Stimulated activated CD4-positive, alpha-beta T cell treated with anti-CD3 and anti-CD28 coated beads, TNF-alpha, amount 100 ng/mL, for 4 hours (primary cell): Measurements from ENCODE around the gene MAEA.

Experiments used
- DNase-seq, 3 experiments: peaks; one replicate each; pipeline ENCODE4 v3.0.0-alpha.2; 2020; ENCODE audit warnings: low read depth in 3 of 3

Gene MAEA

DNA sequence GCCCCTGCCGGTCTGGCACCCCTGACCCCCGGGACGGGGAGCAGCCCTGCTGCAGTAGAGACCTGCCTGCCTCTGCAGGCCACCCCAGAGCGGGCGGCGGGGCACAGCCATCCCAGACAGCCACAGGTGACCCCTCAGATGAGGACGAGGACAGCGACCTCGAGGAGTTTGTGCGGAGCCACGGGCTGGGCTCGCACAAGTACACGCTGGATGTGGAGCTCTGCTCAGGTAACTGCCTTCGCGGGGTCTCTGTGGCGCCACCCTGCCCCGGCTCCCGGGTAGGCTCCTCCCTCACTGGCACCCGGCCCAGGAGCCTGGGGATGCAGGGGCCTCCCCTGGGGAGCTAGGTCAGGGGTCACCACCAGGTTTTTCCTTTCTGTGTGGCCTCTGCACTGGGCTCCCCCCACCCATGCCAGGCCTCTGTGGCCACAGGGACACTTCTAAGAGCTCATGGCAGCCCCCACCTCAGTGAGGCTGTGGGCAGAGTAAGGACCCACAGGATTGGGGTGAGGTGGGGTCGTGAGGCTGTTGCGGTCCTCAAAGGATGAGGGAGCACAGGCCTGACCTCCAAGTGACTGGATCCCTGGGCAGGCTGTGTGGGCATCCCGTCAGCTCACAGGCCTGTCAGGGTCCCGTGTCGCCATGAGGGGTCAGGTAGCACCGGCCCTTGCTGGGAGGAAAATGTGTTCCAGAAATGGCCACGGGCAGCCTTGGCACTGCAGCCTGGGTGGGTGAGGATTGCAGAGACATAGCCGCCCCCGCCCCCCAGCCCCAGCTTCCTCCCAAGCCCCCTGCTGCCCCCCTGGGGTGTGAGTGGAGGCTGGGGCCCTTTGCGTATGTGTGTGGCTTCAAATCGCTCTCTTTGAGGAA is 63.7 kb downstream of the MAEA start:
- DNase-seq = no peak

DNA sequence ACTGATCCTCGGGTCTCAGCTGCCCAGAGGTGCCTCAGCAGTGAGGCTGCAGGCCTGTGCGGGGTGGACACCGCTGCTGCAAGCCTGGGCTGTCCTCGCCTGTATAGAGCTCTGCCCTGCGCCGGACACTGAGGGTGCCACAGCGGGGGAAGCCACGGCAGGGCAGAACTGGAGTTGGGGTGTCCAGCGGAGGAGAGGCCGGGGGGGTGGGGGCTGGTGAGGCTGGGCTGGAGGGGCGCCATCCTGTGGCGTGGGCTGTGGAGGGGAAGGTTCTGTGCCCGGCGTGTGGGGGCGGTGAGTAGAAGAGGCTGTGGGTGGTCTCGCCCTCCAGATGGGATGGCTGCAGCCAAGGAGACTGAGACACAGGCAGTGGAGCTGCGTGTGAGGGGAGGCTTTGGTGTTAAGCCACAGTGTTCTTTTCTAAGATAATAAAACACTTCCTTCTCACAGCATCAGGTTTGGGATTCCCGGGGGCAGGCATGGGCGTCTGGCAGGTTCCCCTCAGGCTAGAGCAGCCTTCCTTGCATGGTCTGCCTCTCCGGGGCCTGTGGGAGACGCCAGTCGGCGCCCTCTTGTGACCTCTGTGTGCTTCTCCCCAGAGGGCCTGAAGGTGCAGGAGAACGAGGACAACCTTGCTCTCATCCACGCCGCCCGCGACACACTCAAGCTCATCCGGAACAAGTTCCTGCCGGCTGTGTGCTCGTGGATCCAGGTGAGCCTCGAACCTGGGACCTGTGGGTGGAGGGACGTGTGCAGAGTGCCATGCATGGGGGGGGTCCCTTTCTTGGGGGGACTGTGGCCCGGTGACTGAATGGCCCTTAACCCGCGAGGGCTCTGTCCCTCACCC is 64.7 kb downstream of the MAEA start:
- no peak for DNase-seq

DNA sequence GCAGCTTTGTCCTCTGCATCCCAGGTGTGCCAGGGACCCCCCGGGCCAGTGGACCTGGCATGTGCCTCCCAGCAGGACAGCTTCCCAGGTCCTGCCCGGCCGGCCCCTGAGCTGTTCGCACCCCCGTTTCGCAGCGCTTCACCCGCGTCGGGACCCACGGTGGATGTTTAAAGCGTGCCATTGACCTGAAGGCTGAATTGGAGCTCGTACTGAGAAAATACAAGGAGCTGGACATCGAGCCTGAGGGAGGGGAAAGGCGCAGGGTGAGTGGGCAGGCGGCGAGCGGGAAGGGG is 65.2 kb downstream of the MAEA start:
- no peak for DNase-seq

DNA sequence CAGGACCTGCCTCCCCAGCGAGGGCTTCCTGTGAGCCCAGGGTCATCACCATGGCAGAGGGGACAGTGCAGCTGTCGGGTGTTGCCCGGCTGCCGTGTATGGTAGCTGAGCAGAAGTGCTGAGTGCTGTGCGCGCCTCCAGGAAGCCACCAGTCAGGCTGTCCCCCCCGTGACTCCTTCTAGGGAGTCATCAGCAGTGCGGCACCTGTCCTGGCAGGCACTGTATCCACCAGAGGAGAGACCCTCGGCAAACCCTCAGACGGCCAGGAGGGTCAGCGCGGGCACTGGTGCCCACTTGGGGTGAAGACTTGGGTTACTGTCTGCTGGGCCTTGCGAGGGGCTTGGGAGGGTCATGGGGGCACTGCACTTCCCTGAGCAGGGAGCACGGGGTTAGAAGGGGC is 65.7 kb downstream of the MAEA start:
- DNase-seq = no peak

DNA sequence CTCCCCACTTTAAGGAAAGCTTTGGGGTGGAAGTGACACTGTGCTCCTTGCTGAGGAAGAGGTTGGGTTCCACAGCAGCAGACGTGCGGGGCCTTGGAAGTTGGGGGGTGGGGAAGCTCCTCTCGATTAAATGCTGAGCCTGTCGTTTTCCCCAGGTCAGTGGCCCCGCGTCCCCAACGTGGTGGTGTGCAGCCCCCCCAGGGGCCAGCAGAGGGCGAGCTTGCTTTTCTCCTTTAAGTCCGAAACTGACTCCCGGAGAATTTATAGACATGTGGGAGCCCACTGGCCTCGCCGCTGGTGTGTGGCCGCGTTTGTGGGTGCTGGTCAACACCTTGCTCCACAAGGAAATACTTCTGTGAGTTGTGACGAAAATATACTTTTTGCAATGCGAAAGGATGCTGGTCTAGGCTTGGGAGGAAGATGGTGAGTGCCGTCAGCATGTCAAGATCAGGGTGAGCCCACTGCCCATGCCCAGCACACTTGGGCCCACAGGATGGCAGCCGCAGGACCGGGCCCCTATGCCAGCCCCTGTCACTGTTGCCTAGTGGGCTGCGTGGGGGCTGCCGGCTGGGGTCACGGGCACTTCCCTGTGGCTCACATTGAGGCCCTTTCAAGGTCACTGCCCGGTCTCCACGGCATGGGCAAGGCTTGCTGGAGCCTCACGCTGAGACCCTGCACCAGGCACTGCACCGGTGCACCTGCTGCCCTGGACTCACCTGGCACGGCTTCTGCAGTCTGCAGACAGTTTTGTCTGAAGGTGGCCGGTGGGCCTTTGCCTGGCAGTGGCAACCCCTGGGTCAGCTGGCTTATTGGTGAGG is 66.7 kb downstream of the MAEA start:
- DNase-seq = peak in 2 of 3 experiments; percentile 24 to 28

DNA sequence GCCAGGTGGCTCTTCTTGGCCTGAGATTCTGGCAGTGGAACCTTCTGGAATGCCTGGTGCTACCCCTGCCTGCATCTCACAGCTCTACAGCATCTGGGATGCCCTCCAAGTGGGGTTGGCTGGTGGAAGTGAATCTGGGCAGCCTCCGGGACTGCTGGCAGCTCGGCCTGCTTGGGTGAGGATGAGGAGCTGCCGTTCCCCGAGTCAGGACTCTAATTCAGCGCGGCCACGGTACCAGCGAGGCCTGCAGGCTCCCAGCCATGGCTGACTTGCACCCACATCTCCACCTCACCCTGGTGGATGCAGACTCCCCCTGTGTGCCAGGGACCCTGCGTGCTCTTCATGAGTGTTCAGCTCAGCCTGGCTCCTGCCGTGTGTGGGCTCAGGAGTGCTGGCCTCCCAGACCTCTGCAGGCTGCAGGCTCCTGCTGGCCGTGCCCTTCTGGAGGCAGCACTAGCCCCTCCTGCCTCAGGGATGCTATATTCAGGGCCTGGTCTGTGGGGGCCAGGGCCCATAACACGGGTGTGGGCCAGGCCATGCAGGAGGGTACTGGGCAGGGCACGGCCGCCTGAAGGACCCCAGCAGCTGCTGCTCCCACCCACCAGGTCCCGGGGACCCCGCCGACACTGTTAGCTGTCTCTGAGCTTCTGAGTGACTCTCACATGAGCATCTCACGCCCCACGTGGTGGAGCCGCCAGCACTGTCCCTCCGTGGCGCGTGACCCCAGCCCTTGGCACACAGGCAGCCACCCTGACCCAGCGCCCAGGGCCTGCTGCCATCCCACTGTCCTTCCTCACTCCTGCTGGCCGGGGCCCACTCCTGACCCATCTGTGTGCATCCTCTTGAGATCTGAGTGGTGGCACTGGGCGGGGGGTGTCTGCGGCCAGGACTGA is 67.9 kb downstream of the MAEA start:
- DNase-seq = no peak

DNA sequence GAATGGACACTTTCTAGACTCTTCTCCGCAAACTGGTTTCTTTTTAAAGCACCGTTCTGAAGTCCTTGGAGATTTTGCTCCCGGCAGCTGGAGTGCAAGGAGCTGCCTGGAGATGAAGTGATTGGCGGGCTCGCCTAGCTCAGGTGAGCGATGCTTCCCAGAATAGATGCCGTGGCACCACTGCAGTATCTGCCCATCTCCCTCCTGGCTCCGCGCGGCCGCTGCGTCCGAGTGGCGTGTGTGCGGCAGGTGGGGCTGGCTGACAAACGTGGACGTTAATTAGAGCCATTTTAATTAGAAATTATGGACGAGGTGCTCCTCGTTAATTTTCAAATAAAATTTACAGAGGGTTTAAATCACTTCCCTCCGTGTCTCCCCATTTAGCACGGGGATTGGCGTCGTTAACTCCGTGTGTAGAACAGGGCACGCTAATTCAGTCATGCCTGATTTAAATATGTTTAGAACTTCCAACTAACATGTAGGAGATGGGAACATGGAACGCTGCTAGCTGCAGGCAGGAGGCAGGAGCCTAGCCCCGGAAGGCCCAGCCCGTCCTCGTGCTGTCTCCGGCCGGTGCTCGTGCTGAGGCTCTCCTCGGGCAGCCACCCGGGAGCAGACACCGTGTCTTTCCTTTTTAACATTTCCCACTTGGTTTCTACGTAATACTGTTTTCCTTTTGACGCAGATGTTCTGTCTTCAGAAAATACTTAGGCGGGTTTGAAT is 68.9 kb downstream of the MAEA start:
- no peak for DNase-seq

DNA sequence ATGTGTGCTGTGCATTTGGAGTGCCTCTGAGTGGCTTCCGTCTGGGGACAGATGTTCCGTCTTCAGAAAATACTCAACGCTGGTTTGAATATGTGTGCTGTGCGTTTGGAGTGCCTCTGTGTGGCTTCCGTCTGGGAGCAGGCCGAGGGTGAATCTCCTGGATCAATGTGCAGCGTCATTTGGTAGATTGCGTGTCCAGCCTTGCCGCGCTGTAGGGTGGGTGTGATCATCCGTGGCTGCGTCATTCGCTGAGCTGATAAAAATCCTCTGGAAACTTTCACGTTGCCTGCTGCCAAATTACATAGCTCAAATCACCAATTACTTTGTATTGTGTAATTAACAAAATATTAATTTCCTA is 69.4 kb downstream of the MAEA start:
- no peak for DNase-seq

DNA sequence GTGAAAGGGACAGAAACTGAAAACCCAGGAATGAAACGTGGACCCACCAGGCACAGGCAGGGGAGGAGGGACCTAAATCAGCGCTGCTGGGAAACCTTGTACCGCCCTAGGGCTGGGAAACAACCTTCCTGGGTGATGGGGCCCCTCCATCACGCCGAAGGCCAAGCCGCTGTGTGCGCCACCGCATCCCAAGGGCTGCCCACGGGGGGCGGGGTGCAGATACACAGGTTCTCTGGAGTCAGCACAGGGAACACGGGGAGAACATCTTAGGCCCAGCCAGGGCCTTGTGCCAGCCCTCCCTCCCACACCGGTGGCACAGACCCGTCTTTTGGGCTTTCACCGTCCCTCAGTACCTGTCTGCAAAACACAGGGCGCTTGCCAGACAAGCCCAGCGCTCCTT is 70.3 kb downstream of the MAEA start:
- DNase-seq = no peak

DNA sequence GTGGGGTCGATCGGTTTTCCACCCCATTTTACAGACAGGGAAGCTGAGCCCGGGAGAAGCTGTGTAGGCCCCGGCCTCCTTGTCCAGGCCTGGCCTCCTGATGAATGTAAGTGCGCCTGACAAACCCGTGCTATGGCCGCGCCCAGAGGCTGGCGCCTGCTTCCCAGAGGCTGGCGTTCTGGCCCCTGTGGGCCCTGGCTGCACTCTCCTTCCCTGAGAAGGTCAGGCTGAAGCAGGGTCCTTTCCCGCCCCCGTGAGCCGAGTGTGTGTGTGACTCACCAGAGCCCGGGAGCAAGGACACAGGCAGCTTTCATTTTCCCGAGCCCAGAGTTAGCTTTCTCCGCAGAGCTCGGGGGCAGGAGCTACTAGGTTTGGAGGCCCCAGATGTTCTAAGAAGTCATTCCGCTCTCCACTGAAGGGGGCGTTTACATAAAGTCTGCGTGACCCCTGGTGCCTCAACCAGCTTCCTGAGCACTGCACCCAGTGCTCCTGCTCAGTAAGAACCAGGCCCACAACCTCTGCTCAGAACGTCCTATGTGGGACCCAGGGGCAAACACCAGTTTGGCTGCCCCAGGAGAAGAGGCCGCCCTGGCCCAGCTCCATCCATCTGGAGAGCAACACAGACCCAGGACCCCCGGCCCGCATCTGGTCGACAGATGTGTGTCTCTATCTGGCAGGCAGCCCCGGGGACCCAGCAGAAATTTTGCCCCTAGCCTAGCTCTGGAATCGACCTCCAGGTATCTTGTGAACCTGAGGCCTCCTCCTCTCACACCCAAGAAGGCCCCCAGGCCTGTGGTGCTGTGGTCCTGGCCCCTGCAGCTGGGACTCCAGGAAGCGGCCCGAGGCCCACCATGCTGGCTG is 71.0 kb downstream of the MAEA start:
- DNase-seq = no peak

DNA sequence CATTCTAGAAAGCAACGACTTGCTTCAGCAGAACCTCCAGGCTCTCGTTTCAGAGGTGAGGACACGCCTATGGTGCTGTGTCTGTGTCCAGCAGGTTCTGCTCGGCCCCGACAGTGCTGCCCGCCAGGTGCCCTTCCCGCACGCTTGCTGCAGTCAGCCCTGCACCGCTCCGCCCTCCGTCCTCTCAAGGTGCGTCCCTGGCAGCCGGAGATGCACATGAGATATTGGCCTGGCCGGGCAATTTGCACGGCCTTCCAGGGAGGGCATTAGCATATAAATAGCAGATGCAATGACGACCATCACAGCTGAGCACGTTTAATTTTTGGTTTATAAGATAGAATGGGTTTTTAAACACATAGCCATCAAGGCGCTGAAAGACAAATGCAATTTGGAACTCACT is 71.7 kb downstream of the MAEA start:
- DNase-seq = no peak

DNA sequence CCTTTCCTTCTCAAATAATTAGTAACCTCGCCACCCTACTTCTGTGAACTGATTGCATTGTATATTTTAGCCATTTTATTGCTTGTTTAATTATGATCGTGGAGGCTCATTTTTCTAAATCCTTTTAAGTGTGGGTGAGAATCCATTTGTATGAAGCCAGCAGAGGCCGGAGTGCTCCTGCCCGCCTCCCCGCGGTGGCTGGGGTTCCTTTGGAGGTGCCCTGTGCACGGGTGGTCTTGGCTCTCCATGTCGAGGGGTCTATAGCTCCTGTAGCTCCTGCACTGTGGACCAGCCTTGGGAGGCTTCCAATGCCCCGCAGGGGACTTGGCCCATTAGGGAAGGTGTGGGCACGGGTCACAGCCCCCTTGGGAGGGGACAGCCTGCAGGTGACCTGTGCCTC is 72.4 kb downstream of the MAEA start:
- no peak for DNase-seq

DNA sequence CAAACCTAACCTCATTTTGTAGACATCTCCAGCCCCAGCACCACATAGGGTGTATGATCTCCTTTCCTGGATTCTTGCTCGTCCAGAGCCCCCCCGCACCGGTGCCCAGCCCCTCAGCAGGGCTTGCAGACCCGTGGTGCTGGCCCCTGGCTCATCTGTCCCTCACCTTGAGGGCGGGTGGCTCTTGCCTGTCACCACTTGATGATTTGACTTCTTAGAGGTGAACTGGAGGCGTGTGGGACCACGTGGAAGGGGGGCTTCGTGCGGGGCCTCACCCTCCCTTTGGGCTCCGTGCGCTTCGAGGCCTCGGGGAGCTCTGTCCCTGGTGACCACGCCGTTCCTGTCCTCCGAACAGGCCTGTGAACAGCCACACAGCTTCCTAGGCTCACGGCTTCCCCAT is 72.8 kb downstream of the MAEA start:
- no peak for DNase-seq

DNA sequence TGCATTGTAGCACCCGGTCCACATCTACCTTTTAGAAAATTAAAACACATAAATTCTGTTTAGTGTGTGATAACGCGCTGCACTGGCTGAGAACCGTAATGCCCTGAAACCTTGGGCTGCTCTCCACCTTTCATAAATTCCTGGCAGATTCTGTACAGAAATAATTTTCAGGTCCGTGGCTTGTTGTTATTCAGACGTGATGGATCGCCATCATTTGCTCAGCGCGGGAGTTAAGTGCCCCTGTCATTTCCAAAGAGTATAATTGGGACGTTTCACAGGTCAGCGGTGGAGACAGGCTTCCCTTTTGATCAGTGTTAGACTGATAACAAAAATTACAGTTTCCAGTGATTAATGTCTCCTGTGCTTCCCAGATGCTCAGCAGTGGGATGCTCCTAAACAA is 73.8 kb downstream of the MAEA start:
- no peak for DNase-seq

DNA sequence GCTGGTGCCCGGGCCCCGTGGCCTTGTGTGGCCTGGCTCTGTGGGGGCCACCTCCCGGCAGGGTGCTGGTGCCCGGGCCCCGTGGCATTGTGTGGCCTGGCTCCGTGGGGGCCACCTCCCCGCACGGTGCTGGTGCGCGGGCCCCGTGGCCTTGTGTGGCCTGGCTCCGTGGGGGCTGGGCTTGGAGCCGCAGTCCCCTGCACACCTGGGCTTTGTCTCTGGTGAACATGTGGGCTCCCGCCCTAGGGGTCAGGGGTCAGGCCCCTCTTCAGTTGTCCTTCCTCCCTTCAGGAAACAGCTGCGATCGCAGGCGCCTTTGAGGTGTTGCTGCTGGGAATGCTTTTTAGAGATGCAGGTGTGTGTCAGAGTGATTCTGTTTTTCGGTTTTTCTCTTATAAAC is 74.5 kb downstream of the MAEA start:
- DNase-seq = no peak

DNA sequence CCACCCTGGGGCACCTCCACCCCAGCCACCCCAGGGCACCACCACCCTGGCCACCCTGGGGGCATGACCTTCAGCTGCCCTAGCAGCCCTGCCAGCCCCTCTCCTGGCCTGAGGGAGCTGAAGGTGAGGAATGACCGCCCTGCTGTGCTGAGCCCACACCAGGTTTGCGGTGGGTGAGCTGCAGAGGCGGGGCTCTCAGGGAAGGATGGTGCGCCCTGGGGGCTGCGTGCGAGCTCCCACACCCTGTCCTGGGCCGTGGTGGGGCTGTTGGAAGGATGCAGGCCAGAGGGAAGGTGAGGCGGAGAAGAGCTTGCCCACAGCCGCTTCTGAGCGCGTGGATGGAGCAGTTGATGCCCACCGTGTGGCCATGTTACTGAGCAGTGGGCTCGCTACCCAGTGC is 75.1 kb downstream of the MAEA start:
- no peak for DNase-seq

DNA sequence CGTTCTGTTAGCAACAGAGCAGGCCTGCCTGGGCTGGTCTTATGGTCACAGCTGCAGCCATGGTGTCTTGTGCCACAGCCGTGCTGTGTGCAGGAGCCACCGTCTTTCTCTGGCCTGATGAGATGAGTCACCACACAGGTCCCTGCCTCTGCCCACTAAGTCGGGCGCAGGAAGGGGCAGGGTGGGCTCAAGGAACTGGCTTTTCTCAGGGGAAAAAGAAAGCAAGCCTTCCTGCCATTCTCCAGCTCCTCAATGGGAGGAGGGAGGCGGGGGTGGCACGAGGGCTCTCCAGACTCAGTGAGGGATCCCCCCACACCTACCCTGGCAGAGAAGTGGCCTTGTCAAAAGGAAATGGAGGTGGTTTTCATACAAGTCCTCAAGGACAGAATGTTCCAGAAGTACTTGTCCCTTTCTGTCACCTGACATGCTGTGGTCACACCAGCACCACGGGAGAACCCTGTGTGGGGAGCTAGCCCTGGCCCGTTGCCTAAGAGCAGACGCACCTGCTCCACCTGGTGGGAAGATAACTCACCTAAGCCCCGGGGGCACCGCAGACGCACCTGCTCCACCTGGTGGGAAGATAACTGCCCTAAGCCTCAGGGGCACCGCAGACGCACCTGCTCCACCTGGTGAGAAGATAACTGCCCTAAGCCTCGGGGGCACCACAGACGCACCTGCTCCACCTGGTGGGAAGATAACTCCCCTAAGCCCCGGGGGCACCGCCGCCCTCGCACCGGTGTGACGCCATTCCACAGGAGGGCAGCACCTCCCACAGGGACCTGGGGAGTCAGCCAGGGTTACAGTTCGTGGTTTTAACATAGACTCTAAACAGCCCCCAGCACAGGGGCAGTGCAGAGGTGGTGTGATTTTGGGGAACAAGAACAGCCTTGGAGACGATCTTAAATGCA is 75.8 kb downstream of the MAEA start:
- DNase-seq = no peak

DNA sequence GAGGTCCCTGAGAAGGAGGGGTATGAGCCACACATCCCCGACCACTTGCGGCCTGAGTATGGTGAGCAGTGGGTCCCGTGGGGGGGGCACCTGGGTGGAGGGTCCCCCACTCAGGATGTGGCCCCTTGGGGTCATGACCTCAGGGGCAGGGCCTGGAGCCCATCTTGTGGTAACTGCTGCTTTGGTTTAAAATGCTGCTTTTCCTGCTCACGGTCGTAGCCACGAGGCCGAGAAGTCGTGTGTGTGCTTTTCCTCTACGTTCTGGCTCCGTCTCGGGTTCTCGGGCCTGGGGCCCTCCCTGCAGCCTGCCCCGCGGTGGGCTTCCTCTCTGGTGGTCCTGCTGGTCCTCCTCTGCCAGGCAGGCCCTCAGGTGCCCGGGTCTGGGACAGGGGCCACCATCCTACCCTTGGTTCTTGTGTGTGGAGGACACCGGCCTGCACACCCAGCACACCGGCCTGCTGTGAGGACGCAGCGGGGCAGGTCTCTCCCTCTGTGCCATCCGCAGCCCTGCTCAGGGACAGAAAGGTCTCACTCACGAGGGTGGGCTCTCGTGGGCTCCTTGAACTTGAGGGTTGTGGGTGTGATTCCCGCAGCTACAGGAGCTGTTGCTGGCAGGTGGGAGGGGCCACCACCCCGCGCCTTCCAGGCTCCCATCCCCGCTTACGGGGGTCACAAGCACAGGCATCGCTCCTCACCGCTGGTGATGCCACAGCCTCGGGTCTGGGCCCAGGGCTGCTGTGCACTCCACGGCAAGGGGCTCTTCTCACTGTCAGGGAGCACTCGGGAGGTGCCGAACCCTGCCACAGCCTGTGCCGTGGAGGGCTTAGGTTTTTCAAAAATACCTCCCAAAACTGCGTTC is 76.9 kb downstream of the MAEA start:
- no peak for DNase-seq
